ENCODE results near the gene PDCD7.

Gene PDCD7

DNA sequence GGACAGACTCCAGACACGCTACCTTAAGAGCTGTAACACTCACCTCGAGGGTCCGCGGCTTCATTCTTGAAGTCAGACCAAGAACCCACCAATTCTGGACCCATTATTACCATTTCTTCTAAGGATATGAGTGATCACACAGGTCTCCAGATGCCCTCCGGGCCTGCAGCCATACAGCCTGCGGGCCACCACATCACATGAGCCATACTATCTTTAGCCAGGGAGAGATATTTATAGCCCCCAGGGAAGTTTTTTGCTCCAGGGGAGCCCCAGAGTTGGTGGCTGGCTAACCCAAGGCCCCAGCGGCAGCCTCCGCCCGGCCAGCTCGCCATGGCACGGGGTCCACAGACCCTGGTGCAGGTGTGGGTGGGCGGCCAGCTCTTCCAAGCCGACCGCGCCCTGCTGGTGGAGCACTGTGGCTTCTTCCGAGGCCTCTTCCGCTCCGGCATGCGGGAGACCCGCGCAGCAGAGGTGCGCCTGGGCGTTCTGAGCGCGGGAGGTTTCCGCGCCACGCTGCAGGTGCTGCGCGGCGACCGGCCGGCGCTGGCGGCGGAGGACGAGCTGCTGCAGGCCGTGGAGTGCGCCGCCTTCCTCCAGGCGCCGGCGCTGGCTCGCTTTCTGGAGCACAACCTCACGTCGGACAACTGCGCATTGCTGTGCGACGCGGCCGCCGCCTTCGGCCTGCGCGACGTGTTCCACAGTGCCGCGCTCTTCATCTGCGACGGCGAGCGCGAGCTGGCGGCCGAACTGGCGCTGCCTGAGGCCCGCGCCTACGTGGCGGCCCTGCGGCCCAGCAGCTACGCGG is 56.9 kb downstream of the PDCD7 start, which contains the start of gene KBTBD13:
TSS of gene KBTBD13 (plus strand) at position 261 of the 805 bp plus-strand sequence. CDS start at position 331, 70 bp downstream.
- in situ Hi-C loops (cut with HindIII; ENCODE audit: low sequenced_read_pairs): loop anchor here (5.0 kb wide), 1 partner anchor 34 kb away; no protein-coding TSS in a partner anchor

DNA sequence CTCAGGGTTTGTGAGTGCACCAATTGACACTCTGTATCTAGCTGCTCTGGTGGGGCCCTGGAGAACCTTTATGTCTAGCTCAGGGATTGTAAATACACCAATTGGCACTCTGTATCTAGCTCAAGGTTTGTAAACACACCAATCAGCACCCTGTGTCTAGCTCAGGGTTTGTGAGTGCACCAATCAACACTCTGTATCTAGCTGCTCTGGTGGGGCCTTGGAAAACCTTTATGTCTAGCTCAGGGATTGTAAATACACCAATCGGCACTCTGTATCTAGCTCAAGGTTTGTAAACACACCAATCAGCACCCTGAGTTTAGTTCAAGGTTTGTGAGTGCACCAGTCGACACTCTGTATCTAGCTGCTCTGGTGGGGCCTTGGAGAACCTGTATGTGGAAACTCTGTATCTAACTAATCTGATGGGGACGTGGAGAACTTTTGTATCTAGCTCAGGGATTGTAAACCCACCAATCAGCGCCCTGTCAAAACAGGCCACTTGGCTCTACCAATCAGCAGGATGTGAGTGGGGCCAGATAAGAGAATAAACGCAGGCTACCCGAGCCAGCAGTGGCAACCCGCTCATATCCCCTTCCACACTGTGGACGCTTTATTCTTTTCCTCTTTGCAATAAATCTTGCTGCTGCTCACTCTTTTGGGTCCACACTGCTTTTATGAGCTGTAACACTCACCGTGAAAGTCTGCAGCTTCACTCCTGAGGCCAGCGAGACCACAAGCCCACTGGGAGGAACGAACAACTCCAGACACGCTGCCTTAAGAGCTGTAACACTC is 57.8 kb downstream of the PDCD7 start:
- in situ Hi-C loops (cut with HindIII; ENCODE audit: low sequenced_read_pairs): loop anchor here (5.0 kb wide), 1 partner anchor 34 kb away; no protein-coding TSS in a partner anchor

DNA sequence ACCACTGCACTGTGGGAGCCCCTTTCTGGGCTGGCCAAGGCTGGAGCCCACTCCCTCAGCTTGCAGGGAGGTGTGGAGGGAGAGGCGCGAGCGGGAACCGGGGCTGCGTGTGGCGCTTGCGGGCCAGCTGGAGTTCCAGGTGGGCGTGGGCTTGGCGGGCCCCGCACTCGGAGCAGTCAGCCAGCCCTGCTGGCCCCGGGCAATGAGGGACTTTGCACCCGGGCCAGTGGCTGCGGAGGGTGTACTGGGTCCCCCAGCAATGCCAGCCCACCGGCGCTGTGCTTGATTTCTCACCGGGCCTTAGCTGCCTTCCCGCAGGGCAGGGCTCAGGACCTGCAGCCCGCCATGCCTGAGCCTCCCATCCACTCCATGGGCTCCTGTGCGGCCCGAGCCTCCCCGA is 58.7 kb downstream of the PDCD7 start:
- in situ Hi-C loops (cut with HindIII; ENCODE audit: low sequenced_read_pairs): loop anchor here (5.0 kb wide), 1 partner anchor 33 kb away; no protein-coding TSS in a partner anchor

DNA sequence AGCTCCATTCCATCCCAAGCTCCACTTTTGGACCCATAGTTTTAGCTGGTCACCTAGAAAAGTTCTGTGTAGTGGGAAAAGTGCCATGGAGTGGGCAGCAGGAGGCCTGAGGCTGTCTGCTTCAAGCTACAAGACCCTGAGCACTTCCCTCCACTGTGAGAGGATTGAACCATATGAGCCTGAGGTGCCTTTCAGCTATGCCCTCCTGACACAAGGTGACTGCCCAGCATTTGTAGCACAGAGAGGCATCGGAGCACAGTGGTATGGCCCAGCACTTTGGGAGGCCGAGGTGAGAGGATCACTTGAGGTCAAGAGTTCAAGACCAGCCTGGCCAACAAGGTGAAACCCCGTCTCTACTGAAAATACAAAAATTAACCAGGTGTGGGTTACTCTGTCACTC is 61.0 kb downstream of the PDCD7 start:
- in situ Hi-C loops (cut with HindIII; ENCODE audit: low sequenced_read_pairs): no loop called here

DNA sequence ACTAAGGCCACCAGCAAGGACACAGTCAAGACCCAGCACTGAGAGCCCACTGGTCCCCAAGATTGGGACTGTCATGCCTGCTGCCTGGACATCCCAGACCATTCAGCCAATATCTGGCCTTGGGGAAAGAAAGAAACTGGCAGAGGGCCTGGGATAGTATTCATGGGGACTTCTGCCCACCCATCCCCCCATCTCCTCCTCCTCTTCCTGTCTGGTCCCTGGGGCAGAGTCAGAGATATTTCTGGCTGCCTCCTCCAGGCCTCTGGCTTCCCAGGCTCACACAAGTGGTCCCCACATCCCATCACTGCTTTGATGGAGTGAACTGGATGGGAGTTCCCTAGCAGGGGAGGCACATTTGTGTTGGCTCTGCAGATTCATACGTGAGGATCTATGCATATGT is 61.6 kb downstream of the PDCD7 start:
- in situ Hi-C loops (cut with HindIII; ENCODE audit: low sequenced_read_pairs): no loop called here

DNA sequence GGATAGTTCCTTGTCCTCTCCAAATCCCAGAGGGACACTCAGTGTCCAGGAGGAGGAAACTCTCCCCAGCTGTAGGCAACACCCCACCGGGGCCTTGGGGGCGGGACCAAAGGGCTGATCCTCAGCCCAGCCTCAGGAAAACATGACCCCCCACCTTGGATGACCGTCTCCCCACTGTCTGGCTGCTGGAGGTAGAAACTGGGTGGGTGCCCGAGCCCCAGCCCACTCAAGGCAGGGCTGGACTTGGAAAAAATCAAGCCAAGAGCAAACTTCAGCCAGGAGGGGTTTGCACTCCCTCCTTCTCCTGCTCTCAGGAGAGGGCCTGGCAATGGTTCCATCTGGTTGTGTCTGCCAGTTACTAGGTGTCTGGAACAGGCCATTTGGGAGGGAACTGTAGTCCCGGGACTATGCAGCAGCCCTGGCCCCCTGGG is 62.2 kb downstream of the PDCD7 start:
- in situ Hi-C loops (cut with HindIII; ENCODE audit: low sequenced_read_pairs): no loop called here

DNA sequence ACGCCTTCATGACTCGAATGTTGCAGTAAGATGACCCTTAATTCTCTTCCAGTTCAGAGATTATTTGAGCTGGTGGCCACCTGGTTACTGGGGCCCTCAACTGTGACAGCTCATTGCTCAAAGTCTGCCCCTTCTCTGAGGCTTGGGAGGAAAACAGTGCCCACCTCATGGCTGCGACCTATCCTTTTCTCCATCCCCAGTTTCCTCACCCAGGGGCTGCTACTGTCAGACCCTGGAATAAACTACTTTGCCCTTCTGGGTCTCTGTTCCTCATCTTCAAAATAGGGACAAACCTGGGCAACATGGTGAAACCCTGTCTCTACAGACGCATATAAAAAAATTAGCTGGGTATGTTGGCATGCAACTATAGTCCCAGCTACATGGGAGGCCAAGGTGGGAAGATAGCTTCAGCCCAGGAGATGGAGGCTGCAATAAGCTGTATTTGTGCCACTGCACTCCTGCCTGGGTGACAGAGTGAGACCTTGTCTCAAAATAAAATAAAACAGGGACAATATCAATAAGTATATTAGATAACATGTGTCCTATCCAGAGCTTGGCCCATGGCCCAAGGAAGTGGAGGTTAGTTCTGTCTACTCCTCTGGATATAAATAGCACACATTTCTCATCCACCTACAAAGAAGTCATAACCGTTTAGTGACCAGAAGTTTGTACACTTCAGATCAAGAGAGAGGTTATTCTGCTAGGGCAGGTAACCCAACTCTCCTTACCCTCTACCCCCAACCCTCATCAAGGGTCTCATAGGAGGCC is 63.6 kb downstream of the PDCD7 start:
- in situ Hi-C loops (cut with HindIII; ENCODE audit: low sequenced_read_pairs): no loop called here

DNA sequence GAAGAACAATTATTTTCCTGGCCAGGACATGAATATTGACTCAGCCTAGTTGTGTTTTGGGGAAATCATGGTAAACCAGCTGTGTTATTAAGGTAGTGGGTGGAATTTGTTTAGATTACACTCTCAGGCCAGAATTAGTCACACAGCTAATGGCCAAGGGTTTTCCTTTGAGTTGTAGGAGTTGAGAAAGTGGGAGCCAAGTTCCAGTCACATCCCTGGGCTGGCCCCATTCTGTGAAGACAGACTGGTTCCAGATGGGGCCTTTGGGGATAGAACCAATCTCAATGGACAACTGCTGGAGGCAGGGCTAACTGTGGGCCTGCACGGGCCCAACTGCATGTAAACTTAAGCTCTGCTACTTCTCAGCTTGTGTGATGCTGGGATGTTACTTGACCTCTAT is 64.4 kb downstream of the PDCD7 start:
- in situ Hi-C loops (cut with HindIII; ENCODE audit: low sequenced_read_pairs): no loop called here

DNA sequence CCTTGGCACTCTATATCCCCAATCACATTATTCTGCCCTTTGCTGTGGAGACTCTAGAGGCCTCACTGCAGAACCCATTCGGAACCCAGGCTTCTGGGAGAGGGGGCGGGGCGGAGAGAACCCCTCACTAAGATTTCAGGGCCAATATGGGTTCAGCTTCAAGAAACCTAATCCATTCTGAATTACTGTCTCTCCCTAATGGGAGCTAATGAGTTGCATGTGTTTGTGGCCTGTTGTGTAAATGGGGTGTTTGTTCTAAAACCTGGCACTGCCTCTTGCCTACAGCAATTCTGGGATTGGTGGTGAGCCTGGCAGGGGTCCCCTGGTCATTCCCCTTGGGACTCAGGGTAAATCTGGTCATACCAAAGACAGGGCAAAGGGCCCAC is 65.2 kb downstream of the PDCD7 start:
- in situ Hi-C loops (cut with HindIII; ENCODE audit: low sequenced_read_pairs): no loop called here

DNA sequence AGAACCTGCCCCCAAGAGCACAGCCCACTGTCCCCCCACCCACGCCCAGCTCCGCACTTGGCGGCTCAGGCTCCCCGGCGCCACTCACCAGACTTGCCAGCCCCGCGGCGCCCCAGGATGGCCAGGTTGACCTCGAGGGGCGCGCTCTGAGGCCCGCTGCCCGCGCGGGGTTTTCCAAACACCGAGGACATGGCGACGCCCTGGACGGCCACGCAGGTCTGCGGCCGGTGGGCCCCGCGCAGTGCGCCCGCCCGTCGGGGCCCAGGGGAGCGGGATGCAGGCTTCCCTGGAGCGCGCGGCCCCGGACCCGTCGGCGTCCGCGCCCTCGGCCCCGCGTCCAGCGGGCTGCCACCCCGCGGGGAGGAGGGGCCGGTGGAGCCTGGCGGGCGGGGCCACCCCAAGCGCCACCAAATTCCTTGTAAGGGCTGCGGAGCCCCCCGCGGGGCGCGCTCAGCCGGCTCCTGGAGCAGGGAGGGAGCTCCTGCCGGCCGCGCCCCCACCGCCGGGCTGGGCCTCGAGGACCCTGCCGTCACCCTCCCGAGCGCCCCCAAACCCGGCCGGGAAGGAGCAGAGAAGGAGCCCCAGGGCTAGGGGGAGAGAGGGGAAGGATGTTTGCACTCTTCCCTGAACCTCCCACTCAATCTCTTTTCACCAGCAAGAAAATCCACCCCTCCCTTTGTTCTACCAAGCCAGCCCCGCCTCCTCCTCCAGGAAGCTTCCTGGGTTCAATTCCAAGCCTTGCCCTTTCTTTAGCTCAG is 65.8 kb downstream of the PDCD7 start, which contains the start of gene RASL12:
TSS of gene RASL12 (minus strand) at position 347 of the 758 bp plus-strand sequence. CDS start at position 191, 156 bp downstream.
- in situ Hi-C loops (cut with HindIII; ENCODE audit: low sequenced_read_pairs): no loop called here

Measured in DLD1 (cell line).